Neuronal stem cell (in vitro differentiated cells): ENCODE measurements around the gene ZFX.
A peak's percentile ranks its signal among the peaks of the same experiment; 100 is the strongest.

Experiments
- DNase-seq: peaks from one replicate; pipeline ENCODE4 v3.0.0-alpha.2; 2013; ENCODE audit warnings: low spot score
- H2AFZ ChIP-seq: one replicate; pipeline ENCODE4 v1.6.1; 2013; ENCODE audit warnings: mild to moderate bottlenecking, low read length, inconsistent platforms
- H2AK5ac ChIP-seq: 2 replicates; pipeline ENCODE4 v1.6.1; 2013; ENCODE audit warnings: low read depth, mild to moderate bottlenecking, inconsistent platforms, low read length, moderate library complexity, mixed read lengths
- H2BK120ac ChIP-seq: 2 replicates; pipeline ENCODE4 v1.6.1; 2013; ENCODE audit warnings: low read depth, mild to moderate bottlenecking, inconsistent platforms, low read length, moderate library complexity, mixed read lengths
- H2BK12ac ChIP-seq: one replicate; pipeline ENCODE4 v1.6.1; 2013; ENCODE audit warnings: low read length, inconsistent platforms
- H2BK15ac ChIP-seq: 2 replicates; pipeline ENCODE4 v1.6.1; 2013; ENCODE audit warnings: mild to moderate bottlenecking, low read length, inconsistent platforms, mixed read lengths
- H2BK5ac ChIP-seq: one replicate; pipeline ENCODE4 v1.6.1; 2013; ENCODE audit warnings: inconsistent platforms, mild to moderate bottlenecking, low read length, moderate library complexity
- H3K14ac ChIP-seq: one replicate; pipeline ENCODE4 v1.6.1; 2013; ENCODE audit warnings: low read length, inconsistent platforms
- H3K18ac ChIP-seq: 2 replicates; pipeline ENCODE4 v1.6.1; 2013; ENCODE audit warnings: low read length, inconsistent platforms
- H3K23ac ChIP-seq: 2 replicates; pipeline ENCODE4 v1.6.1; 2013; ENCODE audit warnings: low read depth, mild to moderate bottlenecking, mixed read lengths, low read length, inconsistent platforms; ENCODE audit not compliant: poor library complexity
- H3K27ac ChIP-seq: replicated peaks from 3 replicates; pipeline ENCODE4 v1.5.1; 2013; ENCODE audit warnings: low read length, inconsistent platforms
- H3K27me3 ChIP-seq, 3 experiments: 2 replicates each; pipeline ENCODE4 v1.6.1; 2013; ENCODE audit warnings: low read length in 3 of 3, mild to moderate bottlenecking in 2 of 3, inconsistent platforms in 1 of 3, low read depth in 1 of 3, mixed read lengths in 1 of 3, moderate library complexity in 1 of 3; ENCODE audit not compliant: control insufficient read depth in 3 of 3, insufficient read depth in 3 of 3
- H3K36me3 ChIP-seq, 2 donors: replicated peaks in 1 of 2; 2 replicates each; pipeline ENCODE4 v1.6.1; 2013; ENCODE audit warnings: low read length in 2 of 2; ENCODE audit not compliant: control insufficient read depth in 2 of 2, insufficient read depth in 2 of 2
- H3K4ac ChIP-seq: 2 replicates; pipeline ENCODE4 v1.6.1; 2013; ENCODE audit warnings: inconsistent platforms, mild to moderate bottlenecking, low read length, moderate library complexity
- H3K4me1 ChIP-seq, 2 donors: 1 replicate in 1 of 2; 2 replicates in 1 of 2; pipeline ENCODE4 v1.6.1; 2013; ENCODE audit warnings: low read length in 2 of 2, low read depth in 1 of 2; ENCODE audit not compliant: control insufficient read depth in 2 of 2, insufficient read depth in 1 of 2
- H3K4me2 ChIP-seq: one replicate; pipeline ENCODE4 v1.6.1; 2013; ENCODE audit warnings: mild to moderate bottlenecking, low read length, inconsistent platforms; ENCODE audit not compliant: insufficient read depth, poor library complexity, severe bottlenecking
- H3K4me3 ChIP-seq, 2 donors: 2 replicates each; pipeline ENCODE4 v1.5.1; 2013; ENCODE audit warnings: low read length in 2 of 2, mild to moderate bottlenecking in 2 of 2, inconsistent platforms in 1 of 2, moderate library complexity in 1 of 2
- H3K79me1 ChIP-seq: one replicate; pipeline ENCODE4 v1.6.1; 2013; ENCODE audit warnings: low read depth, mild to moderate bottlenecking, inconsistent platforms, low read length, moderate library complexity
- H3K9ac ChIP-seq: one replicate; pipeline ENCODE4 v1.6.1; 2013; ENCODE audit warnings: mild to moderate bottlenecking, low read depth, low read length, inconsistent platforms; ENCODE audit not compliant: poor library complexity
- H3K9me3 ChIP-seq, 2 donors: replicated peaks in 1 of 2; 2 replicates each; pipeline versions ENCODE3 to v1.6.1; 2013; ENCODE audit warnings: low read length in 2 of 2, mild to moderate bottlenecking in 2 of 2, inconsistent platforms in 1 of 2, low read depth in 1 of 2, mixed read lengths in 1 of 2, moderate library complexity in 1 of 2; ENCODE audit not compliant: control insufficient read depth in 2 of 2, insufficient read depth in 1 of 2
- H4K8ac ChIP-seq: one replicate; pipeline ENCODE4 v1.6.1; 2013; ENCODE audit warnings: low read depth, mild to moderate bottlenecking, inconsistent platforms, low read length, moderate library complexity
- H4K91ac ChIP-seq: one replicate; pipeline ENCODE4 v1.6.1; 2013; ENCODE audit warnings: low read length, low read depth, mild to moderate bottlenecking, inconsistent platforms; ENCODE audit not compliant: poor library complexity
- WGBS, 2 donors: extraction: QIAGEN DNeasy Blood & Tissue Kit; methylation state at CpG; one replicate each; pipeline ENCODE4 v1.1.7; 2013; ENCODE audit warnings: missing lambda C conversion rate in 2 of 2, mixed read lengths in 1 of 2; ENCODE audit not compliant: insufficient read length in 2 of 2, insufficient replicate concordance in 1 of 2; ENCODE audit errors: extremely low coverage in 2 of 2; 5-methylcytosine and 5-hydroxymethylcytosine counted together

The ZFX gene

GRCh38 chrX:24117258-24117657 lies 32.3 kb upstream of the ZFX start:
- no peak overlapping the region for H3K9ac ChIP-seq
- no peak overlapping the region for H3K14ac ChIP-seq
- no peaks in the 10 kb centered on the region for H3K9me3 ChIP-seq
- H4K8ac ChIP-seq, result no peak overlapping the region
- no peak overlapping the region for H2BK12ac ChIP-seq
- H3K79me1 ChIP-seq, result no peaks in the 10 kb centered on the region
- H3K4me2 ChIP-seq, result no peak overlapping the region
- no peak overlapping the region for H2BK120ac ChIP-seq
- H3K4me1 ChIP-seq, result no peaks in the 10 kb centered on the region
- H3K4ac ChIP-seq, result no peak overlapping the region
- no peak overlapping the region for H3K23ac ChIP-seq
- H4K91ac ChIP-seq, result no peak overlapping the region
- H3K27me3 ChIP-seq, result no peaks in the 10 kb centered on the region
- no peak overlapping the region for H2AK5ac ChIP-seq
- peak overlapping the region; percentile 1 for H2AFZ ChIP-seq
- H3K27ac ChIP-seq, result no peak overlapping the region
- no peak overlapping the region for H2BK5ac ChIP-seq
- no peak overlapping the region for H3K4me3 ChIP-seq
- WGBS, 2 donors, result no CpG with 5 or more reads among the region's 3 CpGs
- H2BK15ac ChIP-seq, result no peak overlapping the region
- no peaks in the 10 kb centered on the region for H3K36me3 ChIP-seq
- H3K18ac ChIP-seq, result no peak overlapping the region
- no peak for DNase-seq

GRCh38 chrX:24124244-24124799 lies 25.2 kb upstream of the ZFX start:
- H3K4ac ChIP-seq, result no peak overlapping the region
- H2AFZ ChIP-seq, result no peak overlapping the region
- H3K9me3 ChIP-seq, result no peaks in the 10 kb centered on the region
- H3K18ac ChIP-seq, result no peak overlapping the region
- H3K36me3 ChIP-seq, result no peaks in the 10 kb centered on the region
- DNase-seq, result no peak
- H4K8ac ChIP-seq, result no peak overlapping the region
- WGBS, 2 donors, result no CpG with 5 or more reads among the region's 4 CpGs
- no peak overlapping the region for H3K4me3 ChIP-seq
- no peak overlapping the region for H3K14ac ChIP-seq
- H2BK120ac ChIP-seq, result no peak overlapping the region
- no peak overlapping the region for H4K91ac ChIP-seq
- H3K27me3 ChIP-seq, result no peaks in the 10 kb centered on the region
- H3K23ac ChIP-seq, result no peak overlapping the region
- H3K9ac ChIP-seq, result no peak overlapping the region
- H2BK5ac ChIP-seq, result no peak overlapping the region
- no peaks in the 10 kb centered on the region for H3K4me1 ChIP-seq
- no peak overlapping the region for H2BK15ac ChIP-seq
- no peak overlapping the region for H3K4me2 ChIP-seq
- no peak overlapping the region for H2AK5ac ChIP-seq
- H2BK12ac ChIP-seq, result no peak overlapping the region
- no peaks in the 10 kb centered on the region for H3K79me1 ChIP-seq
- H3K27ac ChIP-seq, result no peak overlapping the region

- no peak overlapping the region for H2BK5ac ChIP-seq
- H3K4me1 ChIP-seq, result no peaks in the 10 kb centered on the region
- H2AK5ac ChIP-seq, result no peak overlapping the region
- no peak overlapping the region for H3K4me2 ChIP-seq
- H3K79me1 ChIP-seq, result no peaks in the 10 kb centered on the region
- no peak overlapping the region for H2BK120ac ChIP-seq
- peak overlapping the region; percentile 37 for H2AFZ ChIP-seq
- H3K27ac ChIP-seq, result no peak overlapping the region
- H3K4ac ChIP-seq, result no peak overlapping the region
- no CpG with 5 or more reads among the region's 8 CpGs for WGBS, 2 donors
- no peak for DNase-seq
- H3K9ac ChIP-seq, result no peak overlapping the region
- no peak overlapping the region for H4K8ac ChIP-seq
- H2BK12ac ChIP-seq, result no peak overlapping the region
- no peak overlapping the region for H3K23ac ChIP-seq
- H3K4me3 ChIP-seq, result no peak overlapping the region
- H3K27me3 ChIP-seq, result no peaks in the 10 kb centered on the region
- H2BK15ac ChIP-seq, result no peak overlapping the region
- H3K36me3 ChIP-seq, result no peaks in the 10 kb centered on the region
- no peak overlapping the region for H4K91ac ChIP-seq
- H3K14ac ChIP-seq, result no peak overlapping the region
- H3K18ac ChIP-seq, result no peak overlapping the region
- H3K9me3 ChIP-seq, result no peaks in the 10 kb centered on the region
Observed at GRCh38 chrX:24125028-24125612, 24.4 kb upstream of the ZFX start.

- H3K27ac ChIP-seq, result no peak overlapping the region
- no peak overlapping the region for H4K8ac ChIP-seq
- no peak overlapping the region for H2BK5ac ChIP-seq
- H3K4me2 ChIP-seq, result no peak overlapping the region
- no peak overlapping the region for H2BK15ac ChIP-seq
- no peak overlapping the region for H2AFZ ChIP-seq
- H3K4me1 ChIP-seq, result peaks cover 0 to 3% of the 10 kb centered on the region in 2 donors
- no peak overlapping the region for H3K23ac ChIP-seq
- H2BK120ac ChIP-seq, result no peak overlapping the region
- no peaks in the 10 kb centered on the region for H3K79me1 ChIP-seq
- no peak overlapping the region for H3K9ac ChIP-seq
- H4K91ac ChIP-seq, result no peak overlapping the region
- no peaks in the 10 kb centered on the region for H3K27me3 ChIP-seq
- H2AK5ac ChIP-seq, result no peak overlapping the region
- DNase-seq, result no peak
- WGBS, 2 donors, result no CpG with 5 or more reads among the region's 1 CpG
- H3K4ac ChIP-seq, result no peak overlapping the region
- H2BK12ac ChIP-seq, result no peak overlapping the region
- H3K14ac ChIP-seq, result no peak overlapping the region
- no peak overlapping the region for H3K4me3 ChIP-seq
- H3K36me3 ChIP-seq, result no peaks in the 10 kb centered on the region
- H3K9me3 ChIP-seq, result no peaks in the 10 kb centered on the region
- H3K18ac ChIP-seq, result no peak overlapping the region
Observed at GRCh38 chrX:24131476-24131875, 18.1 kb upstream of the ZFX start.
